Measurements from ENCODE around the gene KCNK5. TPM values are rescaled to one million over a fixed set of nuclear protein-coding genes. Genes with fewer than 3 reads are reported as not detected.

Gene KCNK5
- polyA plus RNA-seq, 1 experiment, result not detected

- Histone ChIP-seq H3K4me3 (ENCODE audit: low read depth, low read length) (no peak overlapping the region), H3K27ac (ENCODE audit: low read depth, low read length) (no peak overlapping the region), H3K27me3 (ENCODE audit: control insufficient read depth, insufficient read depth, low read length) (peaks cover 17% of the 10 kb centered on the region), H3K9me3 (ENCODE audit: control insufficient read depth, insufficient read depth, low read length) (no peaks in the 10 kb centered on the region; the same call in 1 of the 2 replicates)
- no peak for TF ChIP-seq CTCF (IDR thresholded peaks at IDR 0.05; ENCODE audit: low read depth, low read length)
- ChIA-PET CTCF (interaction anchor here (0.5 kb wide), 1 partner anchor 64 kb away, joined by 3 read pairs; no protein-coding TSS in a partner anchor), POLR2A (no interaction called here)
- DNase-seq (ENCODE audit: low read depth, low spot score), result no peak
Observed at GRCh38 chr6:39223555-39223954, 5.7 kb downstream of the KCNK5 start.

- Histone ChIP-seq H3K4me3 (ENCODE audit: low read depth, low read length) (no peak overlapping the region), H3K9me3 (ENCODE audit: control insufficient read depth, insufficient read depth, low read length) (no peaks in the 10 kb centered on the region; the same call in 1 of the 2 replicates), H3K27ac (ENCODE audit: low read depth, low read length) (no peak overlapping the region), H3K27me3 (ENCODE audit: control insufficient read depth, insufficient read depth, low read length) (peaks cover 12% of the 10 kb centered on the region)
- POLR2A ChIA-PET, result no interaction called here
- CTCF ChIA-PET, result no interaction called here
- DNase-seq (ENCODE audit: low read depth, low spot score), result no peak
- no peak for TF ChIP-seq CTCF (IDR thresholded peaks at IDR 0.05; ENCODE audit: low read depth, low read length)
Observed at GRCh38 chr6:39223061-39223460, 6.2 kb downstream of the KCNK5 start.

GRCh38 chr6:39221779-39222641 is 7.3 kb downstream of the KCNK5 start:
- DNase-seq (ENCODE audit: low read depth, low spot score), result no peak
- CTCF ChIA-PET, result no interaction called here

GRCh38 chr6:39221115-39221514 is 8.2 kb downstream of the KCNK5 start:
- CTCF ChIA-PET, result no interaction called here
- Histone ChIP-seq H3K27ac (ENCODE audit: low read depth, low read length) (no peak overlapping the region), H3K9me3 (ENCODE audit: control insufficient read depth, insufficient read depth, low read length) (no peaks in the 10 kb centered on the region), H3K27me3 (ENCODE audit: control insufficient read depth, insufficient read depth, low read length) (no peaks in the 10 kb centered on the region), H3K4me3 (ENCODE audit: low read depth, low read length) (no peak overlapping the region)
- POLR2A ChIA-PET, result no interaction called here
- DNase-seq (ENCODE audit: low read depth, low spot score), result no peak
- no peak for TF ChIP-seq CTCF (IDR thresholded peaks at IDR 0.05; ENCODE audit: low read depth, low read length)

More at GRCh38 chr6:39221779-39222641, 7.3 kb downstream of the KCNK5 start:
- no peak for TF ChIP-seq CTCF (IDR thresholded peaks at IDR 0.05; ENCODE audit: low read depth, low read length)
- H3K27me3 ChIP-seq (ENCODE audit: control insufficient read depth, insufficient read depth, low read length), result peaks cover 4% of the 10 kb centered on the region
- H3K27ac ChIP-seq (ENCODE audit: low read depth, low read length), result no peak overlapping the region
- H3K9me3 ChIP-seq (ENCODE audit: control insufficient read depth, insufficient read depth, low read length), result no peaks in the 10 kb centered on the region
- no peak overlapping the region for H3K4me3 ChIP-seq (ENCODE audit: low read depth, low read length)
- POLR2A ChIA-PET, result no interaction called here

GRCh38 chr6:39218868-39219567 is 10.3 kb downstream of the KCNK5 start:
- TF ChIP-seq CTCF (IDR thresholded peaks at IDR 0.05; ENCODE audit: low read depth, low read length), result no peak
- H3K9me3 ChIP-seq (ENCODE audit: control insufficient read depth, insufficient read depth, low read length), result no peaks in the 10 kb centered on the region
- POLR2A ChIA-PET, result no interaction called here
- no peaks in the 10 kb centered on the region for H3K27me3 ChIP-seq (ENCODE audit: control insufficient read depth, insufficient read depth, low read length)
- CTCF ChIA-PET, result no interaction called here
- H3K27ac ChIP-seq (ENCODE audit: low read depth, low read length), result no peak overlapping the region
- DNase-seq (ENCODE audit: low read depth, low spot score), result no peak
- no peak overlapping the region for H3K4me3 ChIP-seq (ENCODE audit: low read depth, low read length)

Data from AG04450 (cell line).